NCI-H1048 (cell line): ENCODE data around the gene ENO2.

Experiments used
- DNase-seq: peaks from one replicate; lab custom pipeline; 2025; lab: John Stamatoyannopoulos, UW

ENO2 gene

DNA sequence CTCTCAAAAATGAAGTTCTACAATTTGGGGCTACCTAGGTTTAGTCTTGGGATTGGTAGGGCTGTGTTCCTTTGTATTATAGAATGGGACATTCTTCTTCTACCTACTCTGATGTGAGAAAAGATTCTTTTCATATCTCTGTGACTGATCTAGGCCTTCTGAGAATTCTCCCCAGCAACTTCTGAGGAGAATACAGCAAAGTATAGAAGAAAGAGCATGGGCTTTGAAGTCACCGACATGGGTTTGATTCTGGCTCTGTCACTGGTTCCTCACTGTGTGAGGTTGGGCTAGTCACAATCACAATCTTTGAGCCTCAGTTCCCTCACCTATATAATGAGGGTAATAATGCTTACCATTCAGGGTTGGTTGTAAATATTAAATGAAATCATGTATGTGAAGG lies 18.4 kb downstream of the ENO2 start:
- no peak for DNase-seq

DNA sequence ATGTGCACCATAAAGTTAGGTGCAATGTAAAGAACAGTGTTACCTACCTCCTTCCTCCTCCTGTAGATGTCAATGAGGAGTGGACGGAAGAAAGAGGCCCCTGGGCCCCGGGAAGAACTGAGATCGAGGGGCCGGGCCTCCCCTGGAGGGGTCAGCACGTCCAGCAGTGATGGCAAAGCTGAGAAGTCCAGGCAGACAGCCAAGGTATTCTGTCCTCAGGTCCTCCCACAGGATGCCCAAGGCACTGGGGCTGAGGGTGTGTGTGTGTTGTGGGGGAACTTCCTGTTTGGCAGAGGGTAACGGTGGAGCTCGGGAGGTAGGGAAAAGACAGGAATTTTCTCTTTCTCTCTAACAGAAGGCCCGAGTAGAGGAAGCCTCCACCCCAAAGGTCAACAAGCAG lies 19.7 kb downstream of the ENO2 start:
- DNase-seq, result no peak

- DNase-seq, result no peak
These were observed 21.2 kb downstream of the ENO2 start for GRCh38 chr12:6935371-6936193.

- no peak for DNase-seq
These were observed 21.8 kb downstream of the ENO2 start for GRCh38 chr12:6936194-6936635.

DNA sequence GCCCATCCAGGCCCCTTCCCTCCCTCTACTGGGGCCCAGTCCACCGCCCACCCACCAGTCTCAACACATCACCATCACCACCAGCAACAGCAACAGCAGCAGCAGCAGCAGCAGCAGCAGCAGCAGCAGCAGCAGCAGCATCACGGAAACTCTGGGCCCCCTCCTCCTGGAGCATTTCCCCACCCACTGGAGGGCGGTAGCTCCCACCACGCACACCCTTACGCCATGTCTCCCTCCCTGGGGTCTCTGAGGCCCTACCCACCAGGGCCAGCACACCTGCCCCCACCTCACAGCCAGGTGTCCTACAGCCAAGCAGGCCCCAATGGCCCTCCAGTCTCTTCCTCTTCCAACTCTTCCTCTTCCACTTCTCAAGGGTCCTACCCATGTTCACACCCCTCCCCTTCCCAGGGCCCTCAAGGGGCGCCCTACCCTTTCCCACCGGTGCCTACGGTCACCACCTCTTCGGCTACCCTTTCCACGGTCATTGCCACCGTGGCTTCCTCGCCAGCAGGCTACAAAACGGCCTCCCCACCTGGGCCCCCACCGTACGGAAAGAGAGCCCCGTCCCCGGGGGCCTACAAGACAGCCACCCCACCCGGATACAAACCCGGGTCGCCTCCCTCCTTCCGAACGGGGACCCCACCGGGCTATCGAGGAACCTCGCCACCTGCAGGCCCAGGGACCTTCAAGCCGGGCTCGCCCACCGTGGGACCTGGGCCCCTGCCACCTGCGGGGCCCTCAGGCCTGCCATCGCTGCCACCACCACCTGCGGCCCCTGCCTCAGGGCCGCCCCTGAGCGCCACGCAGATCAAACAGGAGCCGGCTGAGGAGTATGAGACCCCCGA lies 22.5 kb downstream of the ENO2 start:
- no peak for DNase-seq

GRCh38 chr12:6937481-6938352 lies 23.3 kb downstream of the ENO2 start:
- DNase-seq, result peak; percentile 92

GRCh38 chr12:6938353-6939190 lies 24.2 kb downstream of the ENO2 start:
- DNase-seq, result no peak

- DNase-seq, result no peak
These were observed 24.8 kb downstream of the ENO2 start for GRCh38 chr12:6939191-6939540.

DNA sequence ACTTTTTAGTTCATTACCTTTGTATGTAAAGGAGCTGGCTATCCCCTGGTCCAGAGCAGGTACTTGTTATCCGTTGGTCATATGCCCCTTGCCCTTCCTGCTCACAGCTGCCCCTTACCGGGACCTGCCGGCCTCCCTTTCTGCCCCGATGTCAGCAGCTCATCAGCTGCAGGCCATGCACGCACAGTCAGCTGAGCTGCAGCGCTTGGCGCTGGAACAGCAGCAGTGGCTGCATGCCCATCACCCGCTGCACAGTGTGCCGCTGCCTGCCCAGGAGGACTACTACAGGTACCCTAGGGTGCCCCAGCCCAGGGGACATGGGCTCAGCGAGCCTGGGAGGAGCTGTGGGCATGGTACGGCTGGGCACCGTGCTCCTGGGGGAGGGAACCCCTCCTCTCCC lies 26.9 kb downstream of the ENO2 start:
- no peak for DNase-seq

GRCh38 chr12:6941782-6942181 lies 27.4 kb downstream of the ENO2 start:
- DNase-seq, result no peak

DNA sequence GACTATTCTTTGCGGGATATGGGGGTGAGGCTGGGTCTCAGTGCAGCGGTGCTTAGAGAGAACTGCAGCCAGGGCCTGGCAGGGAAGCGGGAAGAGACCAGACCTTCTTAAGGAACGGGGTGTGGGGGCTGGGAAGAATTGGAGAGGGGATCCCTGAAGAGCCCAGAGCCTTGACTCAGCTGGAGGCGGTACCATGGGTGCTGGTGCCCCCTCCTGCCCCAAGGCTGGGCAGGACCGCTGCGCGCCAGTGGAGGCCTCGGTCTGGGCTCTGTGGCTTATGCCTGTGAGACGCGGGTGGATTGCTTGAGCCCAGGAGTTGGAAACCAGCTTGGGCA lies 27.9 kb downstream of the ENO2 start:
- no peak for DNase-seq

DNA sequence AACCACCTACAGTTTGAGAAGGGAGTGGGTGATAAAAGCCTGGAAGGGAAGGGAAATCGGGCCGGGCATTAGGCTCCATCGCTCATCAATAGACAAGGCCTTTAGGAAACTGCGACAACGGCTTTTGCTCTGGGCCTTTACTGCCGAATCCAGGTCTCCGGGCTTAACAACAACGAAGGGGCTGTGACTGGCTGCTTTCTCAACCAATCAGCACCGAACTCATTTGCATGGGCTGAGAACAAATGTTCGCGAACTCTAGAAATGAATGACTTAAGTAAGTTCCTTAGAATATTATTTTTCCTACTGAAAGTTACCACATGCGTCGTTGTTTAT lies 29.0 kb downstream of the ENO2 start:
- DNase-seq, result peak; percentile 63

DNA sequence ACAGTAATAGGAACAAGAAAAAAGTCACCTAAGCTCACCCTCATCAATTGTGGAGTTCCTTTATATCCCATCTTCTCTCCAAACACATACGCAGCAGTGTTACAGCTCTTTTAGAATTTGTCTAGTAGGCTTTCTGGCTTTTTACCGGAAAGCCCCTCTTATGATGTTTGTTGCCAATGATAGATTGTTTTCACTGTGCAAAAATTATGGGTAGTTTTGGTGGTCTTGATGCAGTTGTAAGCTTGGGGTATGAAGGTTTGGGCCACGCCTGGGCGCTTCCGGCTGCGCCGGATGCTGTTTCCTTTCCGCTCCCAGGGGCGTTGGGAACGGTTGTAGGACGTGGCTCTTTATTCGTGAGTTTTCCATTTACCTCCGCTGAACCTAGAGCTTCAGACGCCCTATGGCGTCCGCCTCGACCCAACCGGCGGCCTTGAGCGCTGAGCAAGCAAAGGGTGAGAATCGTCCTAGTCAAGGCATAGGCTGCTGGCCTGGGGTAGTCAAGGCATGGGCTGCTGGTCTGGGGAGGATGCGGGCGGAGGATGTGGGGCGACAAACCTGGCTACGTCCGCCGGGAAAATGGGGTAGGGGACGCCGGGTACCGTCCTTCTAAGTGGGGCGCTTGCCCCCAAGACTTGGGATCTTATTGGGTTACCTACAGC lies 29.5 kb downstream of the ENO2 start, which contains the start of the genes C12orf57 and RNU7-1:
C12orf57 (plus strand) TSS at position 301 of the 659 bp plus-strand sequence; CDS start at position 401, 100 bp downstream.
RNU7-1 (plus strand) TSS at position 95 of the 659 bp plus-strand sequence.
- peak; percentile 41 for DNase-seq

DNA sequence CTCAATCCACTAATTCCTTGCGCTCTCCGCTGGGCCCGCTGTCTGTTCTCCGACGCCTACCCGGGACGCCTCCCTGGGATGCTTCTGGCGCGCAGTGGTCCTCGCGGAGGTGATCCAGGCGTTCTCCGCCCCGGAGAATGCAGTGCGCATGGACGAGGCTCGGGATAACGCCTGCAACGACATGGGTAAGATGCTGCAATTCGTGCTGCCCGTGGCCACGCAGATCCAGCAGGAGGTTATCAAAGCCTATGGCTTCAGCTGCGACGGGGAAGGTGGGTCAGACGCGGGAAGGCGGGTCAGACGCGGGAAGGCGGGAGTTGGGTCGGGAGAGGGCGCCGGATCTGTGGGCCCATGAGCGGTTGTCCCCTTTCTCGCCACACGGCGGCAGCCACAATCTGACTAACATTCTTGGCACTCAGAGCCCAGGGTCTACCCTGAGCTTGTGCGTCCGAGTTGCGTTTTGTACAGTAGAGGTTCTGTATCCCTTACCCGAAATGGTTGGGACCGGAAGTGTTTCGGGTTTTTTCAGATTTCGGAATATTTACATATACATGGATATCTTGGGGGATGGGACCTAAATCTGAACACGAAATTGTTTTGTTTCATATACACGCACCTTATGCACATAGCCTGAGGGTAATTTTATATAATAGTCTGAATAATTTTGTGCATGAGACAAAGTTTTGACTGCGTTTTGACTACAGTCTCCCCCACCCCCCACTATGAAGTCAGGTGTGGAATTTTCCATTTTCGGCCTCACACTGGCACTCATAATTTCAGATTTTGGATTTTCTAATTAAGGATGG lies 30.2 kb downstream of the ENO2 start:
- DNase-seq, result peak; percentile 91

DNA sequence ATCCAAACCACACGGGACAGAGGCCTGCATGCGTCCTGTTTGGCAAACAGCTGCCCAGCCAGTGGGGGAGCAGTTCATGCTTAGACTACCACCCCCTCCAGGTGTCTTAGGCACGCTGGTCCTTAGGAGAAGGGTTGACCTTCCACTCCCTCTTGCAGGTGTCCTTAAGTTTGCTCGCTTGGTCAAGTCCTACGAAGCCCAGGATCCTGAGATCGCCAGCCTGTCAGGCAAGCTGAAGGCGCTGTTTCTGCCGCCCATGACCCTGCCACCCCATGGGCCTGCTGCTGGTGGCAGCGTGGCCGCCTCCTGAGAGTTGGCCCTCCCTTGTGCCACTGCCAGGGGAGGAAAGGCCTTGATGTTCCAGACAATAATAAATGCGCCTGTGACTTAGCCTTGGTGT lies 31.2 kb downstream of the ENO2 start:
- DNase-seq, result no peak

DNA sequence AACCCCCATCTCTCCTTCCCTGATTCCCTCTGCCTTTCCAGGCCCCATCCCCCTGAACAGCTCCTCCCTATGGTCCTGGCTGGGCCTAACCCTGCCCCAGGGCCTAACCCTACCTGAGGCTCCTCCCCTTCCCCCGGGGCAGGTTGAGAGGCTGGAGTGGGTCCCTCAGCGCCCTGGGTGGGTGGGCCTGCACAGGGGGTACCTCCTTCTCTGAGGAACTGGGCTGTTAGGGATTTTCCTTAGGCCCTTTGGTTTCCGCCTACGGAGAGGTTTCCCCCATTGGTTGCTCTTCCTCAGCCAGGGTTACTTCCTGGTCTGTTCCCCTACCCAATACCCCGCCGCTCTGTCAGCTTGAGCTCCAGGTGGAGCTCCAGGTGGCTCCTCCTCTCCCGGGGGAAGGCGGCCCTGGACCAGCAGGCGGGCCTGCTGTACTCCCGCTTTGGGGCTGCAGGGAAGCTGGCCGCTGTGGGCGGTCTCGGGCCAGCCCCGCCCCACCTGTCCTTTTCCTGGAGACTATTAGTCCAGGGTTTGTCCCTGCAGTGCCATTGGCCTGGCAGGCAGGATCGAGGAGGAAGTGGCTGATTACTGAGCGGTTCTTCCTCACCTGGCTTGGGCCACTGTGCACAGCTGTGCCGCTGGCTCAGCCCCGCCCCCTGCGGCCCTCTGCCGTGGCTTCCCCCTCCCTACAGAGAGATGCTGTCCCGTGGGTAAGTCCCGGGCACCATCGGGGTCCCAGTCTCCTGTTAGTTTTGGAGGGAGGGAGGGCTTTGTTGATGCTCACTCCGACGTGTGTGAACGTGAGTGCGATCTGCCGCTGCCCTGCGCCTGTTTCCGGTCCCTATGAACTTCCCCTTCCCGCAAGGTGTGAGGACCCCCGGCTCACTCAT lies 31.9 kb downstream of the ENO2 start:
- DNase-seq, result peak; percentile 86

GRCh38 chr12:6946920-6947374 lies 32.6 kb downstream of the ENO2 start:
- DNase-seq, result no peak

DNA sequence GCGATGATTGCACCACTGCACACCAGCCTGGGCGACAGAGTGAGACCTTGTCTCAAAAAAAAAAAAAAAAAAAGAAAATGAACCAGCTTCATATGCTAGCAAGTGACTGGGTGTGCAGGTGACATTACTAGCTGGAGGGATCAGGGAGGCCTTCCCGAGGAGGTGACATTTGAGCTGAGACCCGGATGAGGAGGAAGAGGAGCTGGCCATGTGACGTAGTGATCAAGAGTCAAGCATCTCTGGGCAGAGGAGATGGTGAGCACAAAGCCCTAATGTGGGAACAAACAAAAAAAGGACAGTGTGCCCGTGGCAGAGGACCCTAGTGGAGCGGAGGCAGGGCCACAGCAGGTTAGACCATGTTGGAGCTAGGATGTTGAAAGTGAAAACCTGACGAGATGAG lies 33.2 kb downstream of the ENO2 start:
- DNase-seq, result no peak
